Activated T-helper 9 cell treated with anti-CD3 and anti-CD28 coated beads, Interleukin-2, amount 50 U/mL, for 16 hours (primary cell): ENCODE measurements around the gene SOS1.

Source experiments
- DNase-seq: peaks from one replicate; pipeline ENCODE4 v3.0.0-alpha.2; 2020; ENCODE audit warnings: low read depth

Gene SOS1

DNA sequence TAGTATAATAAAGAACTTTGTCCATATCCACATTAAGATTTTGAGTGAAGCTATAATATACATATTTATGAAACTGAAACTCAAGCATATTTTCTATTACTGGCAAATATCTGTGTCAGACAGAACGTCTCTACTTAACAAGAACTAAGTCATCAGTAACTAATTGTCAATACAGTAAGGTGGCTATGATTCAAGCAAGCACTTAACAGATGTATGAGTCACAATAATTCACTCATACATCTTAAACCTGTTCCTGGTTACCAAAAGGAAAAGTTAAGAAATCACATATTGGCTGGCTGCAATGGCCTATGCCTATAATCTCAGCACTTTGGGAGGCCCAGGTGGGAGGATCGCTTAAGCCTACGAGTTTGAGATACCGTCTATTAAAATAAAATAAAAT is 96.0 kb downstream of the SOS1 start:
- DNase-seq: no peak

DNA sequence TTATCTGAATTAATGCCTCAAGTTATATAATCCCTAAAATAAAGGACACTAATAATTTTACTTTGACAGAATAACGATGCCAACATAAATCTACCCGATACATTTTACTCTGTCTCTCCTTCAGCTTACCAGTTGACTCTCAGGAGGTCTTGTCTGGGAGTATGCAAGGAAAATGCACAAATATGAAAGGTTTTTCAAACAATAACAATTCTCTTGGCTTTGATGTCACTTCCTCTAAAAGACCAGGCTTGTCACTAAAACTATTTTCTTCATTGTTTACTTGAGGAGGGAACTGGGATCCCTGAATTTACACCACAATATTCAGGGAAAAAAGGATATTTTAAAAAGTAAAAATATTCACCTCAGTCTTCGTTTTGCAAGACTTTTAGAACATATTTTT is 97.2 kb downstream of the SOS1 start:
- DNase-seq: no peak

DNA sequence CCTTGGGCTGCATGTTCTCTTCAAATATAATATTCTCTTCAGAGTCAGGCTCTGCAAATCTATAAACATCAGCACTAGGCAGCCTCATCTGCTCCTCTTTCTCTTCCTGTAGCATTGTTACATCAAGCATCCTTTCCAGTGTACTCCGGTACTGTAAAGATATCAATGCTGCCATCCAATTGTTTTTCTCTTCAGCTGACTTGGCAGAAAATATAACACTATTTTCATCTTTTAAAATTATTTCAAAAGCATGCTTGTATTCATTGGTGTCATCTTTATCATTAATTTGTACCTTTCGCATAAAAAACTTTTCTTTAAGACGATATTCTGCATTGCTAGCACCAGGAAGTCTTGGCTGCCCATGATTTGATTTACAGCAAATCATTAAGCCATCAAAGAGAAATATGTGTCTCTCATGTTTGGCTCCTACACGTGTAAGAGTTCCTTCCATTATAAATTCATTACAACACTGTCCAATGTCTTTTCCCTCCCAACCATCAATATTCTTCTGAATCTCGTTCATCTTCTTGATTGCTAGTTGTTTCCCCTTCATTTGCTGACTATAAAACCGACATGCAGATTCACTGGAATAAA is 98.1 kb downstream of the SOS1 start:
- no peak for DNase-seq

DNA sequence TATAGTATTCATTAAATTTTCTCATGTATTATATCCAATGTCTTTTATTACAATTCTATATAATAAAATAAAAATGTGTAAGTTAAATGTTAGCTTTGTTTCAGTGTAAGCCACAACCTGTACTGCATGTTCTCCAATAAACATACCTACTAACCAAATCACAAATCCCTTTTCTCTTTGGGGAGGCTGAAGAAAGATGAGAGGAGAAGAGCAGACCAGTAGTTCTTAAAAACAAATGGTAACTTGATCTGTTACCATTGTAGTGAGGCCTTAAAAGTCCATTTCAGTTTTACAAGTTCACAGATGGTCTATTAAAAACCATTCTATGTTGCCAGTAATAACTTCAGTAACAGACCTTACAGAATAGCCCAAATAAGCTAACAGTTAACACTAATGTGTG is 100.5 kb downstream of the SOS1 start:
- no peak for DNase-seq

DNA sequence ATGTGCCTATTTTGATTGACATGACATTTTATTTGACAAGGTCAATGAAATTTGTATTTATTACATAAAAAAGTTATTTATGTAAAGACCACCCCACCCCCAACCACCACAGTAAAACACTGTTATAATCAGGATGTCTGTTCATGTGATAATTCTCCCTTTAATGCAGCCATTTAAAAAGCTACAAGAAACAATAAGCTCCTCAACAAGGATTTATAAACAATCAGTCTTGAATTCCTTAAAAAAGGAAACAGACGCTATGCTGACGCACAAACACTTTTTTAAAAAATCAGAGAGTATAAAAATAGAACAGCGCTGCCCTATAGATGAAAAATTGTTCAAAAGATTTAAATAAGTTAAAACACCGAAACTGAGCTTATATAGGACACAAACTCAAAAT is 102.2 kb downstream of the SOS1 start:
- no peak for DNase-seq

DNA sequence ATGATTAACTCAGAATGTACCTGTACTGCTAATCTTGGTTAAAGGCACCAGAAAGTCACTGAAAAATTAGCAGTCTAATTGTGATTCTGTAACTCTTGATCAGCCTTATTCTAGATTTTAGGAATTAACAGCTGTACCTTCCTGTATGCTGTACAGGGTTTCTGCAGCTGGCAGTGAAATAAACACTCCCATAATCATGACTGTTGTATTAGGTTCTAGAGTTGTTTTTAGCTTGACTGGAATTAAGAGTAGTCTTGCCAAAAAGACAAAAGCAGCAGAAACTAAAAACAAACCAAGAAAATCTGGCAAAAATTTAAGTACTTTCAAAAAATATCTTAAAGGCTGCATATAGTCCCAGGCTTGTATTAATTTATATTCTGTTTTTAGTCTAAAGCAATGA is 103.5 kb downstream of the SOS1 start:
- no peak for DNase-seq

DNA sequence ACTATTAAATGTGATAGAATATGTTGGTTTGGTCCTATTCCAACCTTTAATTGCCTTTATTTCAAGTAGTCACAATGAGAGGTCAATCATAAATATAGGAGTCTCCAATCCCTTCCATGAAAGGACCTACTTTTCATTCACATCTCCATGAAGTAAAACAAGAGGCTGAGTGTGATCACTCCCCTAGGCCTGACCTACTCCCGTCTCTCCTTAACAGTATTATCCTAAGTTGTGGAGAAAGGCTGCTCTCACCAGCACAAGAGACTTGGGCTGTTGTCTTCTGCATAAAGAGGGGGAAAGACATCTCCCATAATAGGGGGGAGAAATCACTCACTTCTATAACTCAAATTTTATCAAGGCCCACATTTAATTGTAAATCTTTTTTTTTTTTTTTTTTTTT is 105.4 kb downstream of the SOS1 start:
- no peak for DNase-seq

DNA sequence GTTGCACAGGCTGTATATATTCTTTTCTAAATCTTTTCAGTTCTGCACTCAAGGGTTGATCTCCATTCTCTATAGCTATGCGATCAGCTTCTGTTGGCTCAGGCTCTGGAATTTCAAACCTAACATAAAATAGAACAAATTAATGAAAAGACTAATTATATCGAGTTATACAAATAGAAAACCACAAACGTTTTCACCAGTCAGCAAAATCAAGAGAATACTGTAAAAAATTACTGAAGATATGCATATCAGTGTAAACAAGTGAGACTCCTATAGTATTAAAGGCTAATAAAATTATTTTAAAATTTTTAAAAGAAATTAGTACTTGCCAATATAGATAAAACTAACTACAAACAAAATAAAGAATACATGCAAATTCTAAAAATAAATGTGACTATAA is 107.0 kb downstream of the SOS1 start:
- no peak for DNase-seq

DNA sequence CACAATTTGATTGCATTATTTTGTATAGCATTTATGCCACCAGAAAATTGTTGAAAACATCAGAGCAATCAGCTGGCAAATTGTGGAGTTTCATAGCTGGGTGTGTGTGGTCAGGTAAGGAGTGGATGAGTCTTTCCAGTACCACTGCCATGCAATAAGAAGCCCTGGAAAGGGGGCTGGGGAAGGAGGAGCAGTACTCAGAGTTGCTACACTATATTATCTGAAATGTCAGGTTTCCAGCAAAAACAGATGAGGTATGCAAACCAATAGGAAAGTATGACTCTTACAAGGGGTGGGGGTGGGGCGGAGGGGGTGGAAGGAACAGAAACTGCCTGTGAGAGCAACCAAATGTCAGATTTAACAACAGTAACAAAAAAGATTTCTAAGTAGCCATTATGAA is 112.2 kb downstream of the SOS1 start:
- DNase-seq: no peak

DNA sequence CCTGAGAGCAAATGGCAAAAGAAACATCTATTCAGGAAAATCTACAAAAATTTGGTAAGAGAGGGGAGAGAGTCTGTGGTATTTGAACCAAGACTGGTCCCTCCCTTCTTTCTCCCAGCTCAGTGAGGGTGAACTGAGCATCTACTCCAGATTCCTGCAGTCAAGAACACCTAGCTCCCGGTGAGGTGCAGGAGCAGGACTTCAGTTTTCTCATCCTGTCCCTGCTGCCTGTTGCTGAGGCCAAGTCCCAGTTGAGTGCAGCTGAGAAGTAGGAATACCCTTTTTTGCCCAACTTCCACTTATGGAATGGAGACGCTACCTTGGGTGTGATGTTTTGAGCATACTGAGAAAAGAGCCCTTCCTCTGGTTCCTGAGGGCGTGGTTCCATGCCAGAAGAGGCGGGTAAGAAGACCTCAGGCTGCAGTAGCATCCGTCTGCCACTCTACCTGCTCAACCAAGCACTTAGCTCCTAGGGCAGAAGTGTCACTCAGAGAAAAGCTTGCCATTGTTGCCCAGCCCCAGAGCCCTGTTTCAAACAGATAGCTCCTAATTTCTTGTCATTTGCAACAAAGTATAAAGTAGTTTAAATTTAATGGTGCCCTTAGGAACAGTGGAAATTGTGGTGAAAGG is 112.9 kb downstream of the SOS1 start:
- no peak for DNase-seq

DNA sequence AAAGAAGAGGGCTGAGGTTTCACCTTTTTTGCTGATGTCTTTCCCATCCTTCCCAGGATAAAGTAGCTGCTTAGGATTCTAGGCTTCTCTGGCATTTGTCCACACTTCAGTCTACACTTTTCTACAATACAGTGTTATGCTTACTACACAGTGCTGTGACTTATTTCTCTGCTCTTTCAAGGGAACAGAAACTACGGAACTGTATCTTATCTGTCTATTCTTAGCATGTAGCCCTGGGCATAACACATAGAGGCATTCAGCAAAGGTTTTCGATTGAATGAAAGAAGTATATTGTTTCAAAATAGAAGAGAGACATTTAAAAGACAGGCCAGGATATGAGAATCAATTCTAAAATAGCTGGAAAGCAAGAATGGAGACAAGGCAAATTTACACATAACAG is 120.3 kb downstream of the SOS1 start:
- no peak for DNase-seq

DNA sequence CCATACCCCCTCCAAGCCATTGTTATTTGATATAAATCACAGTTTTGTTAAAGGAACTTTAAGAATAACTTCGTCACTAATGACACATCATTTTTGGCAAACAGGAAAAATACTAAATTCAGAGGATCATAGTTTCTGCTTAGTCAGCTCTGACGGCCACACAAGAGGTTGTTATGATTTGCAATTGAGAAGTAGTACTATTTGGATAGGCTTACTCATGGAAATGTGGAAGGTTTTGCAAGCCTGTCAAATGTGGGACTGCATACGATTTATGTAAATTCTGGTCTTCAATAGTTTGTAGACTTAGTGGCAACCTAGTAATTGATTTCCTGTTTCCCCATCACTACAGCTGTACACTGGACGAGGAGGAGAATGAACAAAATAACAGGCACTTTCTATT is 123.1 kb downstream of the SOS1 start:
- no peak for DNase-seq

DNA sequence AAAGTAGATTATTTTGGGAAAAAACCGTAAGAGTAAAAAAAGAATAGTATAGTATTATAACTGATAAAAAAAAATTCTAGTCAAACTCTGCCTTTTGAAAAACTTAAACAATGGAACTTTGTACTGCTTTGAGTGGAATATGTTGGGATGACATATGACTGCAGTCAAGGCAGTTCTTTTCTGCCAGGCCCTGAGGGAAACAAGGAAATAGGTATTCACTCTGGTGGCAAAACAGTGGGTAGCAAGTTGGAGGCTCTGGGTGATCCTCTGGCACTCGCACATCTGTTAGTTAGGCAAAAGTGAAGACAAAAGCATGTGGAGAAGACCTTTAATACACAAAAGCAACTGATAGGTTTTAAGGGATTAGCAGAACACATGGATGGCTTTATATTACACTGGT is 129.0 kb downstream of the SOS1 start:
- no peak for DNase-seq

DNA sequence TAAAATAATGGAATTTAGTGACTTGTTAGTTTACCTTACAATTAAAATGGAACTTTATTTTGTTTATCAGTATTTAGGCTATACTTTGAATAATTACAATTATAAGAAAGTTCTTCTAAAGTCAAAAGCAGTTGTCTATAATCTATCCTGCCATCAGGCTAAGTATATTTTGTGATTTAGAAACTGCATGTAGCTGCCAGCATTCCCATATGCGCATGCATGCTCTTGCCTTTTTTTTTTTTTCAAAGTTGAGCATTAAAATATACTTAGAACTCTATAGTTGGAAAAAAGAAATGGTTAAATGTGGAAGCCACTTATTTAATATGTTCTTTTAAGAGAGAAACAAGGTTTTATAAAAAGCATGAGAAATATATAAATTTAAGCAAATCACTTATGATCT is 132.1 kb downstream of the SOS1 start:
- DNase-seq: no peak

DNA sequence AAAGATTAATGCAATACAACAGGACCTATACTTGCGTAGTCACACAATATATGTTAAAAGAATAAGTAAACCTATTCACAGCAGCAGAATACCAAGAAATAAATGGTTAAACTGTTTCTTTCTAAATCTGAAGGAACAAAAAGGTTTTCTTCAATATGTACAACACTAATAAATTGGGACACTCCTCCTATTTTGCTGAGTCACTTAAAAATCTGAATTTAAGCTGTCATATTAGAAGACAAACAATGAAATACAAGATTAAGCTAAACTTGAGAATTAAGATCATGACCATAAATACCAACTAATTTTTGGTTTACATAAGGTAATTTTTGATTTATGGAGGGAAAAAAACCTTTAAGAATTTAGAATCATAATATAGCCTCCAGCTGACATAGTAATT is 138.4 kb downstream of the SOS1 start:
- DNase-seq: no peak

DNA sequence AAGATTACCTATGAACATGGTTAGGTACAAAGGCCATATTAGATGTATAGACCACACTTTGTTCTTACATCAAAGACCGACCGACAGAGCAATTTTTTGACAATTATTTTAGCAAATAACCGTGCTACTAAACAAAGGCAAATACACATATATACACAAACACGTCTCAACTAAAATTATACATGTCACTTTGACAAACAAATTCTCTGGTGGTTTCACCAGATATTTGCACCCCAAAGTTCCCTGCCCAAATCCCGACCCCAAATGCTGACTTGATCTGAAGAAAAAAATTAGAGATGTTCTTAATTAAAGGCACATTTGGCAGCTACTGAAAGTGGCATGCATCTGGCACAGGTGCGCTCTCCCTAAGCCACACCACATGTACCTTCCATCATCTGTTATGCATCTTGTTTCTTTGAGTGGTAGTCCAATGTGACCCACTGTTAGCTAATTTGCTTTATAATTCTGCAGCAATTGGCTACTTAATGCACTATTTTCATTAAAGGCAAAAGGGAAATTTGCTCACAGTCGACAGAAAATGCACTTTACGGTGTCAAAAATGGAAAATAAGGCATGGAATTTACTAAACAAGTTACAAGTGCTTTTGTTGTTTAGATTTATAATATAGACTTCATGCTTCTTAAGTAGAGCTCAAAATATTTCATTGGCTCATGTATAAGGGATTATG is 139.0 kb downstream of the SOS1 start:
- DNase-seq: no peak

DNA sequence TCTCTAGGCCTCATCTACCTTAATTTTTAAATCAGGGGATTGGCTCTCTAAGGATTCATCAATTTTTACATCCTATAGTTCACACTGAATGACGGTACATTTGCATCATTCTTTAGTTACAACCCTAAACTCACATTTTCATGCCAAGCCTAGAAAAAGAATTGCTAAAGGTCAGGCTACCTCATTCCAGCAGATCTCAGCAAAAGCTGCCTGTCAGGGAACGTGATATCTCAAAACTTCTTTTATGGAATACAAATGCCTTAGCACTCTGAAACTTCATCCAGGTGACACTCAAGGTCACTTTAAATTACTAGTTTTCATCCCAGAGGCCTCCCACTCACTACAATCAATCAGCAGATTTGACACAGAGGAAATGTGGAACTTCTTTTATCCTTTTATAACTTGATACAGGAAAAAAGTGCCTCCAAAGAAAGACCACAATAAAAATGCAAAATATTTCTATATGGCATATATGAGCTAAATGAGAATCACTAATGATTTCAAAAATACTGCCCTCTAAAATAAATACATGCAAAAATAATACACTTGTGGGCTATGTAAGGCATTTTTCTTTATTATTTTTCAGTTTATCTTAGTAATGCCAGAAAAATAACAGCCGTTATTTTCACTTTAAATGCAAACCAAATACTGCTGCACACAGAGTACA is 139.7 kb downstream of the SOS1 start:
- DNase-seq: no peak

DNA sequence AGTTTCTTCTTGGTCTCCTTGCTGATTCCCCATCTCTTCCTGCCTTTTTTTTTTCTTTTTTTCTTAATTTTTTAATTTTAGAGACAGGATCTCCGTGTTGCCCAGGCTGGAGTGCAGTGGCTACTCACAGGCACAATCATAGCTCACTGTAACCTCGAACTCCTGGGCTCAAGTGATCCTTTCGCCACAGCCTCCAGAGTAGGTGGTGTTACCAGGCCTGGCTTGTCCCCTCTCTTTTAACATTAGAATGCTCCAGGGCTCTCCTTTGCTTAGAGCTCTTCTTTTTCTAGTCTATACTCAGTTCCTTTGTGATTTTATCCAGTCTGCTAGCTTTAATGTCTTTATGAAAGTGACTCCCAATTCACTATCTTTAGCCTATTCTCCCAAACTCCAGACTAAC is 141.9 kb downstream of the SOS1 start:
- no peak for DNase-seq

DNA sequence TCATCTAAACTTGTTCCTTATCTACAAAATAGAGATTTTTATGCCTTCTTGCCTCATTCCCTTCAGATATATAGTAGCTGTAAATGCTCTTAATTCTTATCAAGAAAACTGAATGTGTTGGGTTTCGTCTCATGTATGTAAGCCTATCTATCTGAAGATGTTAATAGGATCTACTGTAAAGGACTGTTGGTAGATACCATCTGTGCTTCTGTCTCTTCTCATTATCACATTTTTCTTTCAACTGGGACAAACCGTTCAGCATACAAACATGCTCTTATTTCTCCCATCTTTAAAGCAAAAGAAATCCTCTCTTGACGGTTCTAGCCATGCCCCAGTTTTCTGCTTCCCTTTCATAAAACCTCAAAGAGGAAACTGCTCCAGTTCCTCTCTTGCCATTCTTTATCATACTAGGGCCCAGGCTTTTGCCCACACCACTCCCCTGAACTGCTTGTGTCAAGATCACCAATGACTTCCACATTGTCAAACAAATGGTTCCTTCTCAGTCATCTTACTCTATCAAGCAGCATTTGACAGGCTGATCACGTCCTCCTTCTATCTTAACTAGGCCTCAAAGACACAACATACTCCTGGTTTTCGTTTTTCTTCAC is 142.5 kb downstream of the SOS1 start:
- no peak for DNase-seq

DNA sequence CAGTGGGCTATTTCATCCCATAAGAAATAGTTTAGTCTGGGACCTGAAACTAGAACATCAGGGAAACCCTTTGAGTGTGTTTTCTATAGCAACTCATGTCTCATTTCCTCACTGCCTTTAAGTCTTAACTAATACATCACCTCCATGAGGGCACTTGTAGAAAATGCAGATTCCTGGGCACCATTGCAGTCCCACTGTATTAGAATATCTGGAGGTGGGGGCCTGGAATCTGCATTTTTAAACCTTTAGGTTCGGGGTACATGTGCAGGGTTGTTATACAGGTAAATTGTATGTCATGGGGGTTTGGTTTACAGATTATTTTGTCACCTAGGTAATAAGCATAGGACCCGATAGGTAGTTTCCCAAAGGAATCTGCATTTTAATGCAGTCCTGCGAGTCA is 143.8 kb downstream of the SOS1 start:
- no peak for DNase-seq

DNA sequence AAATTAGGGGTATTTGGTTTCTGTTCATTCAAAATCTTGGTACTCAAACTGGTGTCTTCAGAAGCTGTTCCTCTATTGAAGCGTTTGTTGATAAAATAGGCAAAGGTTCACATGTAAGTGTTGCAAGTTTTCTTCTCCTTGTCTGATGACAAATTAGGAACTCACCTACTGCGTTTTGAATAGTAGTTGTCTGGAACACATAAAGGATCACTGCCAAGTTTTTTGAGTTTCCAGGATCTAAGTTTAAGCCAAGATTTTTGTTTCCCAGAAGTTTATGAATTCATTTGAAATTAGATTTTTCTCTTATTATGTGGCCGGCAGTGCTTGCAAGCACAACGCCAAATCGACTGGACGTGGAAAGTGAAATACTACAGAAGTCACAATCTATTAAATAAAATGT is 145.8 kb downstream of the SOS1 start:
- no peak for DNase-seq

DNA sequence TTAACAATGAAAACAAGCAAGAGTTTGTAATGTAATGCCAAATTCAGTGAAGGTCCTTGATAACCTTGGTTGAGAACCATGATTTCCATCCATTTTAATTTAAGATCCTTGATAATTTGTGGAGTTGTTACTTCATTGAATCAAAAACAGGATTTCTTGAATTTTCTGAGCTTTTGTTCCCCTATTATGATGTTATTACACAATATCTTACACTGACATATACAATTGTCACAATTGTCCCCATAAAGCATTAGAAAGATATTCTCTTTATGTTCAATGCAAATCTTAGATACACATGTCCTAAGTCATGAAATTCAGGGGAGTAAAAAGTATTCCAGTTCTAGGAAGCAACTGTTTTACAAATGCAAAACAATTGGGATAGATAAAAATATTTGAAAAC is 147.6 kb downstream of the SOS1 start:
- DNase-seq: no peak

DNA sequence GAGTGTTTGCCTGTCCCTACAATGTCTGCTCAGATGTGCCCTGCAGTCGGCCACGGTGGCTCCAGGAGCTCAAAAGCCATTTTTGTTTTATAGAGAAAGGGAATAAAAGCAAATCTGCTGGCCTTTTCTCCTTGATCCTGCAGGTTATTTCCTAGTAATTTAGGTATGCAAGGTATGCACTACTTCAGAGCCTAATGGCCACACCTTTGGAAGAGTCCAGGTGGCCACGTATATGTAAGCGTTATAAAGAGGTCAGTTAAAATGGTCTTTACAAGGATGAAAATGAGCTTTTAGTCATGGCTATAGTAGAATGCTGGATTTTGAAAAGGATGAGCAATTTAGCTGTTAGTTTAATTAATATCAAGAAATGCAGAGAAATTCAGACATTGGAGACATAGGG is 149.5 kb downstream of the SOS1 start:
- DNase-seq: no peak
